ENCODE results near the gene HSD17B8. TPM values are rescaled to one million over a fixed set of nuclear protein-coding genes. Genes with fewer than 3 reads are reported as not detected.

HSD17B8 gene
- total RNA-seq, 2 donors from 2014 or later = 5.7 to 6.8 TPM

- no peak for DNase-seq
- Histone ChIP-seq H3K4me1 (ENCODE audit: control insufficient read depth, insufficient read depth, low read length) (no peaks in the 10 kb centered on the region), H3K9me3 (ENCODE audit: control insufficient read depth, low read length) (no peaks in the 10 kb centered on the region), H3K36me3 (ENCODE audit: control insufficient read depth, insufficient read depth, low read length) (no peaks in the 10 kb centered on the region), H3K4me3 (ENCODE audit: low read length) (no peak overlapping the region), H3K9ac (ENCODE audit: extremely low read depth, low read length, poor library complexity, severe bottlenecking) (no peak overlapping the region), H3K27ac (ENCODE audit: low read depth, low read length) (no peak overlapping the region), H3K27me3 (ENCODE audit: control insufficient read depth, insufficient read depth, low read length, poor library complexity, severe bottlenecking) (peaks cover 15% of the 10 kb centered on the region)
- WGBS, 2 experiments (ENCODE audit: insufficient coverage in 1 of 2, insufficient read length in 1 of 2) = 87 to 93% methylated on average over 4 to 17 of the region's 17 CpGs
- Mint-ChIP-seq H3K36me3 (ENCODE audit: low read depth) (no peaks in the 10 kb centered on the region), H3K9me3 (no peaks in the 10 kb centered on the region), H3K27me3 (ENCODE audit: insufficient read depth) (peaks cover 37% of the 10 kb centered on the region), H3K27ac (no peak overlapping the region), H3K4me1 (no peaks in the 10 kb centered on the region), H3K4me3 (no peak overlapping the region)
- no peak for TF ChIP-seq CTCF (conservative IDR thresholded peaks at IDR 0.05)
Measured at GRCh38 chr6:33165581-33166258, 38.7 kb upstream of the HSD17B8 start.

- 62 to 93% methylated on average over 2 to 6 of the region's 6 CpGs for WGBS, 2 experiments (ENCODE audit: insufficient coverage in 1 of 2, insufficient read length in 1 of 2)
- H3K9me3 ChIP-seq (ENCODE audit: control insufficient read depth, low read length) = no peaks in the 10 kb centered on the region
- no peak overlapping the region for H3K27ac ChIP-seq (ENCODE audit: low read depth, low read length)
- no peak overlapping the region for H3K4me3 ChIP-seq (ENCODE audit: low read length)
- H3K27me3 ChIP-seq (ENCODE audit: control insufficient read depth, insufficient read depth, low read length, poor library complexity, severe bottlenecking) = peaks cover 15% of the 10 kb centered on the region
- DNase-seq = no peak
- H3K27ac Mint-ChIP-seq = no peak overlapping the region
- H3K4me1 Mint-ChIP-seq = no peaks in the 10 kb centered on the region
- no peak for TF ChIP-seq CTCF (conservative IDR thresholded peaks at IDR 0.05)
- H3K9me3 Mint-ChIP-seq = no peaks in the 10 kb centered on the region
- H3K4me1 ChIP-seq (ENCODE audit: control insufficient read depth, insufficient read depth, low read length) = no peaks in the 10 kb centered on the region
- no peaks in the 10 kb centered on the region for H3K36me3 Mint-ChIP-seq (ENCODE audit: low read depth)
- H3K4me3 Mint-ChIP-seq = no peak overlapping the region
- no peaks in the 10 kb centered on the region for H3K36me3 ChIP-seq (ENCODE audit: control insufficient read depth, insufficient read depth, low read length)
- peaks cover 32% of the 10 kb centered on the region for H3K27me3 Mint-ChIP-seq (ENCODE audit: insufficient read depth)
- no peak overlapping the region for H3K9ac ChIP-seq (ENCODE audit: extremely low read depth, low read length, poor library complexity, severe bottlenecking)
Measured at GRCh38 chr6:33166363-33166762, 38.1 kb upstream of the HSD17B8 start.

GRCh38 chr6:33166811-33167210 lies 37.6 kb upstream of the HSD17B8 start:
- H3K4me3 Mint-ChIP-seq = no peak overlapping the region
- H3K4me1 Mint-ChIP-seq = no peaks in the 10 kb centered on the region
- Histone ChIP-seq H3K4me1 (ENCODE audit: control insufficient read depth, insufficient read depth, low read length) (no peaks in the 10 kb centered on the region), H3K9ac (ENCODE audit: extremely low read depth, low read length, poor library complexity, severe bottlenecking) (no peak overlapping the region), H3K36me3 (ENCODE audit: control insufficient read depth, insufficient read depth, low read length) (no peaks in the 10 kb centered on the region), H3K4me3 (ENCODE audit: low read length) (no peak overlapping the region), H3K27me3 (ENCODE audit: control insufficient read depth, insufficient read depth, low read length, poor library complexity, severe bottlenecking) (peaks cover 13% of the 10 kb centered on the region), H3K9me3 (ENCODE audit: control insufficient read depth, low read length) (no peaks in the 10 kb centered on the region), H3K27ac (ENCODE audit: low read depth, low read length) (no peak overlapping the region)
- TF ChIP-seq CTCF (conservative IDR thresholded peaks at IDR 0.05) = no peak
- no peaks in the 10 kb centered on the region for H3K9me3 Mint-ChIP-seq
- H3K36me3 Mint-ChIP-seq (ENCODE audit: low read depth) = no peaks in the 10 kb centered on the region
- H3K27ac Mint-ChIP-seq = no peak overlapping the region
- no peak for DNase-seq
- H3K27me3 Mint-ChIP-seq (ENCODE audit: insufficient read depth) = peaks cover 27% of the 10 kb centered on the region
- WGBS, 2 experiments (ENCODE audit: insufficient coverage in 1 of 2, insufficient read length in 1 of 2) = 90 to 91% methylated on average over 4 to 7 of the region's 7 CpGs
